H9 (cell line): Measurements from ENCODE around the gene PPP1R13B. TPM values are rescaled to one million over a fixed set of nuclear protein-coding genes. Genes with fewer than 3 reads are reported as not detected.

ENCODE experiments used
- DNase-seq: peaks from one replicate; pipeline ENCODE4 v3.0.0-alpha.2; 2017
- H2AFZ ChIP-seq: one replicate; pipeline ENCODE4 v1.6.1; 2013; ENCODE audit warnings: mild to moderate bottlenecking, low read length, control low read depth, moderate library complexity
- H2AK5ac ChIP-seq: 2 replicates; pipeline ENCODE4 v1.6.1; 2013; ENCODE audit warnings: low read length, control low read depth, mixed read lengths; ENCODE audit not compliant: insufficient read length
- H2BK120ac ChIP-seq: one replicate; pipeline ENCODE4 v1.6.1; 2013; ENCODE audit warnings: low read depth, mild to moderate bottlenecking, low read length, control low read depth, inconsistent platforms; ENCODE audit not compliant: poor library complexity, severe bottlenecking
- H2BK12ac ChIP-seq: 2 replicates; pipeline ENCODE4 v1.6.1; 2013; ENCODE audit warnings: low read length, control low read depth, mixed read lengths, low read depth; ENCODE audit not compliant: insufficient read length
- H2BK15ac ChIP-seq: 2 replicates; pipeline ENCODE4 v1.6.1; 2013; ENCODE audit warnings: low read depth, low read length, control low read depth
- H2BK20ac ChIP-seq: one replicate; pipeline ENCODE4 v1.6.1; 2013; ENCODE audit warnings: low read depth, mild to moderate bottlenecking, low read length, control low read depth, inconsistent platforms; ENCODE audit not compliant: poor library complexity, severe bottlenecking
- H2BK5ac ChIP-seq: 2 replicates; pipeline ENCODE4 v1.6.1; 2013; ENCODE audit warnings: low read length, control low read depth, mixed read lengths; ENCODE audit not compliant: insufficient read length
- H3K14ac ChIP-seq: 2 replicates; pipeline ENCODE4 v1.6.1; 2013; ENCODE audit warnings: low read length, control low read depth; ENCODE audit not compliant: insufficient read depth
- H3K18ac ChIP-seq: 2 replicates; pipeline ENCODE4 v1.6.1; 2013; ENCODE audit warnings: low read depth, mild to moderate bottlenecking, mixed read lengths, low read length, control low read depth; ENCODE audit not compliant: insufficient read length
- H3K23ac ChIP-seq: 2 replicates; pipeline ENCODE4 v1.6.1; 2013; ENCODE audit warnings: low read length, control low read depth, mixed read lengths, low read depth; ENCODE audit not compliant: insufficient read length
- H3K23me2 ChIP-seq: 2 replicates; pipeline ENCODE4 v1.6.1; 2013; ENCODE audit warnings: low read depth, mild to moderate bottlenecking, mixed read lengths, low read length, control low read depth; ENCODE audit not compliant: insufficient read length, poor library complexity, severe bottlenecking
- H3K27ac ChIP-seq: 2 replicates; pipeline ENCODE4 v1.5.1; 2013; ENCODE audit warnings: low read length, control low read depth, mixed read lengths, low read depth; ENCODE audit not compliant: insufficient read length
- H3K27me3 ChIP-seq: 2 replicates; pipeline ENCODE4 v1.6.1; 2013; ENCODE audit warnings: low read length, control low read depth, inconsistent platforms; ENCODE audit not compliant: insufficient read depth
- H3K4ac ChIP-seq: 2 replicates; pipeline ENCODE4 v1.6.1; 2013; ENCODE audit warnings: low read depth, mild to moderate bottlenecking, control low read depth, inconsistent platforms, low read length, moderate library complexity
- H3K4me1 ChIP-seq: 2 replicates; pipeline ENCODE4 v1.6.1; 2013; ENCODE audit warnings: low read length, control low read depth, inconsistent platforms; ENCODE audit not compliant: insufficient read depth
- H3K4me2 ChIP-seq: 2 replicates; pipeline ENCODE4 v1.6.1; 2013; ENCODE audit warnings: low read length, control low read depth, mixed read lengths; ENCODE audit not compliant: insufficient read length, insufficient read depth
- H3K56ac ChIP-seq: 2 replicates; pipeline ENCODE4 v1.6.1; 2013; ENCODE audit warnings: low read depth, mild to moderate bottlenecking, mixed read lengths, low read length, control low read depth; ENCODE audit not compliant: insufficient read length
- H3K79me1 ChIP-seq: 2 replicates; pipeline ENCODE4 v1.6.1; 2013; ENCODE audit warnings: low read depth, mild to moderate bottlenecking, moderate library complexity, low read length, control low read depth, inconsistent platforms; ENCODE audit not compliant: insufficient read depth, poor library complexity, severe bottlenecking
- H3K79me2 ChIP-seq: 2 replicates; pipeline ENCODE4 v1.6.1; 2013; ENCODE audit warnings: low read length, control low read depth, inconsistent platforms; ENCODE audit not compliant: insufficient read depth
- H3K9ac ChIP-seq: 2 replicates; pipeline ENCODE4 v1.6.1; 2013; ENCODE audit warnings: low read length, control low read depth, mixed read lengths; ENCODE audit not compliant: insufficient read length; ENCODE audit errors: extremely low read depth
- H3K9me3 ChIP-seq: one replicate; pipeline ENCODE4 v1.6.1; 2013; ENCODE audit warnings: low read depth, low read length, inconsistent platforms; ENCODE audit not compliant: control insufficient read depth
- H3T11ph ChIP-seq: one replicate; pipeline ENCODE4 v1.6.1; 2013; ENCODE audit warnings: mild to moderate bottlenecking, low read length, control low read depth, inconsistent platforms
- H4K20me1 ChIP-seq: one replicate; pipeline ENCODE4 v1.6.1; 2013; ENCODE audit not compliant: control insufficient read depth, insufficient read length, insufficient read depth
- H4K5ac ChIP-seq: 2 replicates; pipeline ENCODE4 v1.6.1; 2013; ENCODE audit warnings: low read depth, mild to moderate bottlenecking, mixed read lengths, low read length, control low read depth; ENCODE audit not compliant: insufficient read length
- H4K8ac ChIP-seq: replicated peaks from 2 replicates; pipeline ENCODE4 v1.6.1; 2013; ENCODE audit warnings: low read length, control low read depth, mixed read lengths, low read depth; ENCODE audit not compliant: insufficient read length
- H4K91ac ChIP-seq: 2 replicates; pipeline ENCODE4 v1.6.1; 2013; ENCODE audit warnings: low read depth, mild to moderate bottlenecking, moderate library complexity, mixed read lengths, low read length, control low read depth; ENCODE audit not compliant: insufficient read length
- H3K27ac Mint-ChIP-seq, 3 experiments: 2 replicates in 2 of 3; 3 replicates in 1 of 3; pipeline ENCODE4 v1.8.0; 2020 to 2021; ENCODE audit warnings: mixed read lengths in 3 of 3, mild to moderate bottlenecking in 1 of 3, moderate library complexity in 1 of 3
- H3K27me3 Mint-ChIP-seq: 2 replicates; pipeline ENCODE4 v1.8.0; 2021; ENCODE audit warnings: low read depth, mild to moderate bottlenecking, moderate library complexity, mixed read lengths
- H3K36me3 Mint-ChIP-seq, 3 experiments: 2 replicates in 2 of 3; 3 replicates in 1 of 3; pipeline ENCODE4 v1.8.0; 2020 to 2021; ENCODE audit warnings: low read depth in 3 of 3, mixed read lengths in 3 of 3; ENCODE audit not compliant: insufficient read depth in 1 of 3
- H3K4me1 Mint-ChIP-seq, 2 experiments: 2 replicates each; pipeline ENCODE4 v1.8.0; 2020; ENCODE audit warnings: mixed read lengths in 2 of 2
- H3K4me3 Mint-ChIP-seq, 2 experiments: 2 replicates in 1 of 2; 3 replicates in 1 of 2; pipeline ENCODE4 v1.8.0; 2020 to 2021; ENCODE audit warnings: mild to moderate bottlenecking in 2 of 2, mixed read lengths in 2 of 2, moderate library complexity in 1 of 2
- H3K9me3 Mint-ChIP-seq, 2 experiments: 2 replicates in 1 of 2; 3 replicates in 1 of 2; pipeline ENCODE4 v1.8.0; 2020; ENCODE audit warnings: mild to moderate bottlenecking in 2 of 2, mixed read lengths in 2 of 2, moderate library complexity in 1 of 2
- CTCF ChIP-seq: fragments of 200-600 bp; sonication (generic); conservative IDR thresholded peaks from 3 replicates; pipeline ENCODE4 v1.8.0; 2021; ENCODE audit warnings: antibody characterized with exemption, mild to moderate bottlenecking
- WGBS: extraction: QIAGEN DNeasy Blood & Tissue Kit; methylation state at CpG from one replicate; pipeline ENCODE4 v1.1.7; 2013; ENCODE audit warnings: missing lambda C conversion rate, low lambda C conversion rate, mixed read lengths; ENCODE audit not compliant: insufficient read length; ENCODE audit errors: extremely low coverage; 5-methylcytosine and 5-hydroxymethylcytosine counted together
- total RNA-seq: library from RNA; stranded (reverse); gene quantifications from 2 replicates; pipeline ENCODE4 v1.2.1, GENCODE V29; 2021

The PPP1R13B gene
- total RNA-seq, 1 experiment from 2014 or later: 6.0 TPM

- no peak overlapping the region for H2BK20ac ChIP-seq
- H3K27ac Mint-ChIP-seq: no peak overlapping the region
- no peaks in the 10 kb centered on the region for H3K27me3 ChIP-seq
- H3K9me3 Mint-ChIP-seq: no peaks in the 10 kb centered on the region; a peak in 2 of 5 replicates
- H3K79me1 ChIP-seq: no peaks in the 10 kb centered on the region
- H3T11ph ChIP-seq: no peak overlapping the region
- H4K91ac ChIP-seq: no peak overlapping the region
- H3K23me2 ChIP-seq: no peaks in the 10 kb centered on the region
- H3K9me3 ChIP-seq: no peaks in the 10 kb centered on the region
- no peaks in the 10 kb centered on the region; the same call in 1 of the 2 replicates for H3K27me3 Mint-ChIP-seq
- no peak overlapping the region for H3K18ac ChIP-seq
- H3K27ac ChIP-seq: no peak overlapping the region
- no peak overlapping the region for H2AK5ac ChIP-seq
- no peak overlapping the region for H3K4me3 Mint-ChIP-seq
- H3K4ac ChIP-seq: no peak overlapping the region
- no peak overlapping the region for H2AFZ ChIP-seq
- peaks cover 29 to 63% (median 53%) of the 10 kb centered on the region in 3 experiments; a peak in 6 of 7 replicates for H3K36me3 Mint-ChIP-seq
- no peak for TF ChIP-seq CTCF
- H3K4me2 ChIP-seq: no peak overlapping the region
- no peak overlapping the region for H3K56ac ChIP-seq
- no peak overlapping the region for H4K8ac ChIP-seq
- H3K79me2 ChIP-seq: no peaks in the 10 kb centered on the region
- no peak for DNase-seq
- H4K5ac ChIP-seq: no peak overlapping the region
- H3K23ac ChIP-seq: no peak overlapping the region
- H3K9ac ChIP-seq: no peak overlapping the region
- no peak overlapping the region for H2BK5ac ChIP-seq
- no peaks in the 10 kb centered on the region for H4K20me1 ChIP-seq
- H2BK15ac ChIP-seq: no peak overlapping the region
- WGBS: no CpG with 5 or more reads among the region's 29 CpGs
- peaks cover 9 to 16% of the 10 kb centered on the region in 2 experiments for H3K4me1 Mint-ChIP-seq
- H3K4me1 ChIP-seq: peaks cover 3% of the 10 kb centered on the region; the same call in 1 of the 2 replicates
- no peak overlapping the region for H2BK120ac ChIP-seq
- no peak overlapping the region for H3K14ac ChIP-seq
- no peak overlapping the region for H2BK12ac ChIP-seq
Observed at GRCh38 chr14:103707329-103708263, 139.8 kb downstream of the PPP1R13B start.
